Thyroid gland (tissue), 4 donors: ENCODE data around the gene NMNAT2.

Source experiments
- CTCF ChIP-seq, 6 experiments: fragments of 200-600 bp in 3 of 6; fragments of 450-650 bp in 3 of 6; sonication (generic) in 3 of 6; IDR thresholded peaks; one replicate each; pipeline ENCODE4 v1.5.1; 2016 to 2019; ENCODE audit warnings: antibody characterized with exemption in 6 of 6, mild to moderate bottlenecking in 2 of 6, inconsistent platforms in 1 of 6, moderate library complexity in 1 of 6
- POLR2A ChIP-seq, 2 donors: fragments of 450-650 bp; IDR thresholded peaks; one replicate each; pipeline ENCODE4 v1.6.1; 2017; ENCODE audit warnings: antibody characterized with exemption in 2 of 2, mild to moderate bottlenecking in 2 of 2, moderate library complexity in 1 of 2

DNA sequence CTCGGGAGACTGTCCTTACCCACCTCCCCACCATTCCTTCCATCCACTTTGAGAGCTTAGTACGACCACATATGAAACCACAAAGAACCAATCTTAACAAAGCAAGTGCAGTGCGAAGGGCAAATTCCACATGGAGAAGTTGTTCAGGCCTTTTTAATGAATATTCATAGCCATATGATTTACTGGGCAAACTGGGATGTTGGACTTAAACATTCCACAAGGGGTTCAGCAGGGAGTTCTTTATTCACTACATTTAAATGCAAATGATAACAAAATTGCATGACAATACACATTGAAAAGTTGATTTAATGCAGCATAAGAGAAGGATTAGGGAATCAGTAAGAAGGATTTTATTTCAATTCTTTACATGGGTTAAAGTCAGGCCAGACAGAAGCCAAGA is 14.7 kb downstream of the NMNAT2 start:
- no peak for TF ChIP-seq CTCF (IDR thresholded peaks at IDR 0.05)
- TF ChIP-seq POLR2A (IDR thresholded peaks at IDR 0.05): no peak
